ENCODE measurements around the gene GMPPB. TPM values are rescaled to one million over a fixed set of nuclear protein-coding genes. Genes with fewer than 3 reads are reported as not detected.

Gene GMPPB
- total and polyA plus RNA-seq, 9 of the 15 experiments (the other 6 are each of a cell fraction or from before 2014, with no cell fraction given), result 0.53 to 17.4 (median 8.1) TPM

- TF ChIP-seq ZBTB11 (CRISPR knock-in tag; IDR thresholded peaks at IDR 0.05) (peak in 1 of 3 experiments; percentile 30; a peak in 1 of 6 replicates), RBFOX2 (IDR thresholded peaks at IDR 0.05; ENCODE audit: low read depth, low read length) (peak; percentile 27), ZNF507 (tag; conservative IDR thresholded peaks at IDR 0.05) (no peak), ZBTB40 (IDR thresholded peaks at IDR 0.05) (no peak), ZBTB40 (CRISPR knock-in tag; IDR thresholded peaks at IDR 0.05) (no peak), CTCF (IDR thresholded peaks at IDR 0.05 in 2 of 3, conservative IDR thresholded peaks at IDR 0.05 in 1 of 3; ENCODE audit: insufficient read depth in 2 of 3, low read depth in 1 of 3, low read length in 3 of 3) (peak in 1 of 3 experiments; percentile 34; a peak in 1 of 6 replicates)
Measured at GRCh38 chr3:49719214-49719884, 4.4 kb downstream of the GMPPB start, which contains the start of gene AMIGO3 (continued).

All from K562 (cell line).